COR-L47 (cell line): ENCODE data around the gene MCF2L.
A peak's percentile ranks its signal among the peaks of the same experiment; 100 is the strongest.

Source experiments
- DNase-seq: peaks from one replicate; lab custom pipeline; 2025; lab: John Stamatoyannopoulos, UW

MCF2L gene

GRCh38 chr13:112997188-112998130 is 28.4 kb downstream of the MCF2L start:
- DNase-seq: no peak

DNA sequence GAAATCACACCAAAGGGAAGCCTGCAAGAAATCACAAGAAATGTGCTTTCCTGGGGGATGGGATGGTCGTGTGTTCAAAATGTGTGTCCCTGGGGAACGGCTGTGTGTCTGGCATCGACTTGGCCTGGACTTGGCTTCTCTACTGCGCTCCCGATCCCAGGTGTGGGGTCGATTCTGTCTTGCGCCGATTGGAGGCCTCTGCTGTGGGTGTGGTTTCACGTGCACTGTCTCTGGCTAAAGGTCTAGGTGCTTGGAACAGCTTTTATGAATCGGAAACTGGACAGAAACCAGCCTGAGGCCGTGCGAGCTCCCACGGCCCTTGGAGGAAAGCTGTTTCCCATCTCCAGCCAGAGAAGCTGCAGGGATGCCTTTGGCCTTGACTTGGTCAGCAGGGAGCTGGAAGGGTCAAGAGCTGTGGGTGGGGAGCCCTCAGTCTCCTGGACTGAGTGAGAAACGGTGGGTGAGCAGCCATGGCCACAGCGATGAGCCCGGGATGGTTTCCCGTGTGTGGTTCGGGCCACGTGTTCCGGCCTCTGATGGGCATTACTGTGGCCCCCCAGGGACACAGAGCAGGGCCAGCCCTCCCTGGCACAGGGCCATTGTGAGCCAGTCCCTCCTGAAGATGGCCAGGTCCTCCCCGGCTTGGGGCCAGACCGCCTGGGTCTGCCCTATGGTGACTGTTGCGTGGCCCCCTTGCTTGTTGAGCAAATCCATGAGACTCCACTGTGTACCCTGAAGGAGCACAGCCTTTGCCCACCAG is 29.7 kb downstream of the MCF2L start:
- no peak for DNase-seq

DNA sequence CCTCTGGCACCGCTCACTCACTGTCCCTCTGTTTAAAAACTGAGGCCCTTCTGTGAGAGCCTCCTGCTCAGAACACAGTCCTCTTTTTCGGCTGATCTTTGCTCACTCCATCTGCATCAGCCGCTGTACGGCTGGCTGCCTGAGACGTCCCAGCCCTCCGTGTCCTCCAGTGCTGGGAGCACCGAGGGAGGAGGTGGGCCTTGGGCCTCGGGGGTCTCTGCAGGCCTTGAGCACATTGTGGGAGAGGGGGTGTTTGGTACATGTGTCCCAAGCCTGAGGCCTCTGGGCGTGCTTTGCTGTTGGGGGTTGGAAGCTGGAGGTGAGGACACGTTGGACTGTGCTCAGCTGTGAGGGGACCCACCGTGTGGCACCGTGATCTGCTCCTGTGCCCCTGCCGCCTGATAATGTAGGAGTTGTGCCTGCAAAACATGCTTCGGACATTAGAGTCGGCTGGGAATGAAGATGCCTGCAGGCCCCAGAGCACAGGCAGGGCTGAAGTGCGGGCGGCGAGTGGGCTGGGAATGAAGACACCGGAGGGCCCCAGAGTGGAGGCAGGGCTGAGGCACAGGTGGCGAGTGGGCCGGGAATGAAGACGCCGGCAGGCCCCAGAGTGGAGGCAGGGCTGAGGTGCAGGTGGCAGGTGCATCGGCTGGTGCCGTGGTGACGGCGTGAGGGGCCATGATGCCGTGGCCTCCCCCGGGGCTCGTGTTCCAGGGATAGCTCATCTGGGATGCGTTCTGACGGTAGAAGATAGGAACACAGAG is 30.6 kb downstream of the MCF2L start:
- no peak for DNase-seq

- DNase-seq: no peak
Observed at GRCh38 chr13:113000575-113000974, 31.6 kb downstream of the MCF2L start.

- DNase-seq: peak; percentile 94
Observed at GRCh38 chr13:113001241-113002140, 32.5 kb downstream of the MCF2L start.

- peak; percentile 96 for DNase-seq
Observed at GRCh38 chr13:113002206-113002912, 33.3 kb downstream of the MCF2L start.

DNA sequence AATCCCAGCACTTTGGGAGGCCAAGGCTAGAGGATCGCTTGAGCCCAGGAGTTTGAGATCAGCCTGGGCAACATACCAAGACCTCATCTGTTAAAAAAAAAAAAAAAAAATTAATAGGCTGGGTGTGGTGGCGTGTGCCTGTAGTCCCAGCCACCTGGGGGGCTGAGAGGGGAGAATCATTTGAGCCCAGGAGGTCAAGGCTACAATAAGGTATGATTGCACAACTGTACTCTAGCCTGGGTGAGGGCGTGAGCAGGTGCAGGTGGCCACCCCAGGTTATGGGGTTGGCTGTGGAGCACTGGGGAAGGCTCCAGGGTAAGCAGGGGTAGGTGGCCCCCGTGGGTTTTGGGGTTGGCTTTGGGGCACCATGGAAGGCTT is 33.9 kb downstream of the MCF2L start:
- no peak for DNase-seq

DNA sequence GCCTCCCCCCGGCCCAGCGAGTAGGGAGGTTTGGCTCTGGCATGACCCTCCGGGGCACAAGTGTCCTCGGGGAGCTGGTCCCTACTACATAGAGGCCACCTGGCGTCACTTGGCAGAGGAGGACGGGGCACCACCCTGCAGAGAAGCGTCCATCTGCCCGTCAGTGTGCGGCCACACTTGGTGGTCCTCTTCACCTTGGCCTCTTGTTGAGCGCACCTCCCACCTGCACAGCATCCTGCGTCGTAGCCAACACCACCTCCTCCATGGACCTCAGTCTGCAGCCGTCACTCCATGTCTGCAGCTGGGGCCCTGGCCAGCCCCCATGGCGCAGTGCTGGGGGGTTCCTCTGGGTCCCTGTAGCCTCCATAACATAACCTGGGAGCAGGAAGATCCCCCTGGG is 35.1 kb downstream of the MCF2L start:
- no peak for DNase-seq

- DNase-seq: no peak
Observed at GRCh38 chr13:113005076-113005865, 36.3 kb downstream of the MCF2L start.

- no peak for DNase-seq
Observed at GRCh38 chr13:113005997-113006396, 37.0 kb downstream of the MCF2L start.

DNA sequence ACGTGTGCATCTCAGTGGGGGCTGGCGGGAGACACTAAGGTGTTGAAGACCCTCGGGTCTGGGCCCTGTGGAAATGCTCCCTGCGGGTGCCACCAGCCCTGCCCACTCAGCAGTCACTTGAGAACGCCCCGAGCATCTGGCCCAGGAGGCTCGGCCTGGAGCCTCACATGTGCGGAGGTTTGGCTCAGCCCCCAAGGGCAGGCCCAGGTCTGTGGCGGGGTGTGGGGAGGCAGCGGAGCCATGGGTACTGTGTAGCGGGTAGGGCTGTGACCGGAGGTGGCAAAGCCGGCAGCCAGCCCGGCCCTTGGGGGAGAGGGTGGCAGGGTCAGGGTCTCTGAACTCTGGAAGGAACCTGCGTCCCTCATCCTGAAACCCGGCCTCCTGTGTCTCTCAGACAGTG is 37.6 kb downstream of the MCF2L start:
- no peak for DNase-seq

DNA sequence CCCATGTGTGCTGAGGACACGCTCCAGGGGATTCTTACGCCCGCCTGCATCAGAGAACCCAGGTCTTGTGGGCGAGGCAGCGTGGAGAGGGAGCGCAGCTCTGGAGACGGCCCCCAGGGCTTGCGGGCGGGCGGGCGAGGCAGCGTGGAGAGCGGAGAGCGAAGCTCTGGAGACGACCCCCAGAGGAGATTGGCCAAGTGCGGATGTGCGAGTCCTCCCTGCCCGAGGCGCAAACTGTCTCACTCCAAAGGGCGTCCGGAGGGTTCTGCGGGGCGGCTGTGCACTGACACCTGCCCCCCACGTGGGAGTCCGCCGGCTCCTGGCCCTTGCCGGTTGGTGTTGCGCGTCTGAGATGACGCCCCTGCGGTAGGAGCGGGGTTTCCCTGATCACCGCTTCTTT is 39.8 kb downstream of the MCF2L start:
- no peak for DNase-seq

DNA sequence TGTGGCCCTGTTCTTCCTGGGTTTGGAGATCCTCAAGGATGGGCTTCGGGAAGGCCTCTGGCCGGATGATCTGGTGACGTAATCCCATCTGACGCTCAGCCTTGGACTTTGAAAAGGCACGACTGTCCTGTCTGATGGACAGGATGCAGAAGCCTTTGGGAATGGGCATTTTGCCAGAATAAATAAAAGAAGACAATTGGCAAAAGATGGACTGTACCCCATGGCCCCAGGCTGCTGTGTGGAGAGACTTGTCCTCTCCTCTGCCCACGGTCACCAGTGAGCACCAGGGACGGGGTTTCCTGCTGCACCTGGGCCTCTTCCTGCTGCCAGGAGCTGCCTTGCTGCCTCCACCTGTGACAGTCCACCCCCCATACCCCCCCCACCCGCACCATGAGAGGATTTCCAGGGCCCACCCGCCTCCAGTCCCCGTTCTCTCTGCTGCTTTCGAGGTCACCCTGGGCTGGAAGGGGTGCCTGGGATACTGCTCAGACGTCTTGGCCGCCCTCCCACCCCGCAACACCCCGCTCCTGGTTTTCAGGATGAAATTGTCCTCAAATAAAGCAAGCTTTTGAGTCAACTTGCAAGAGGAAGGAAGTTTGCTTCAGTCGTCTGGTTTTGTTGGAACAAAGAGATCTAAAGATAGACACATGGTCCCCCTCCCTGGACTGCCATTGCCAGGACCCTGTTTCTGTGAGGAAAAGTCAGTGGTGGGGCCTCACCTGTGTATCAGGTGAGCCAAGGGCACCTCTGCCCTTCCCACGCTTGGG is 40.9 kb downstream of the MCF2L start:
- peak; percentile 65 for DNase-seq

DNA sequence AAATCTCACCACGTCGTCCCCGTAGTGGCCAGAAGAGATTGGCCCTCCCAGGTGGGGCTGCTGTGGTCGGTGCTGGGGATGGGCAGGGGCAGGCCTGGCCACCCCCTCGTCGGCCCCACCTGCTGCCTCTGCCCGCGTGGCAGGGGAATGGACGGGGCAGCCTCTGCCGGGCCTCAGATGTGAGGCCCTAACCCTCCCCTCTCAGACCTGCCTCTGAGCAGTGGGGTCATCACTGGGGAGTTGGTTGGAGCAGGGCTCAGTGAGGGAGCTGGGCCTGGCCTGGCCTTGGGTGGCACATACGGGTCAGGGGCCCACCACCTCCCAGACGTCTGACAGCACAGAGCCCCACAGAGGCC is 41.5 kb downstream of the MCF2L start:
- no peak for DNase-seq

DNA sequence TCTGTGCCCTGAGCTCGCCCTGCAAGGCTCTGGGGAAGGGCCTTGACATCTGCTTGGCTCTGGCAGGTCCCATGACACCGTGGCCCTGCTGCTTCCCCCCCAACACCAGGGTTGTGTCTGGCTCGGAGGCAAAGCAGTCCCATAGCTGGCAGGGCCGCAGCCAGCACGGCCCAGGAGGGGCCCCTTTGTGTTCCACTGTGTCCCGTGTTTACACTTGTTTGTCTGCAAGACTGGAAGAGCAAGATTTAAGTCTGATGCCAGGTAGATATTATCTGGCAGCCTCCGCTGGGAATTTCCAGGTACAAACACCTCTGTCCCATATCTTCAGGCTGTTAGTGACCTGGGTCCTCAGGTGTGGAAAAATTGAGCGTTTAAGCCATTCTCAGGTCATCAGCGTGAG is 44.3 kb downstream of the MCF2L start:
- DNase-seq: no peak

GRCh38 chr13:113013878-113014751 is 45.1 kb downstream of the MCF2L start:
- no peak for DNase-seq

DNA sequence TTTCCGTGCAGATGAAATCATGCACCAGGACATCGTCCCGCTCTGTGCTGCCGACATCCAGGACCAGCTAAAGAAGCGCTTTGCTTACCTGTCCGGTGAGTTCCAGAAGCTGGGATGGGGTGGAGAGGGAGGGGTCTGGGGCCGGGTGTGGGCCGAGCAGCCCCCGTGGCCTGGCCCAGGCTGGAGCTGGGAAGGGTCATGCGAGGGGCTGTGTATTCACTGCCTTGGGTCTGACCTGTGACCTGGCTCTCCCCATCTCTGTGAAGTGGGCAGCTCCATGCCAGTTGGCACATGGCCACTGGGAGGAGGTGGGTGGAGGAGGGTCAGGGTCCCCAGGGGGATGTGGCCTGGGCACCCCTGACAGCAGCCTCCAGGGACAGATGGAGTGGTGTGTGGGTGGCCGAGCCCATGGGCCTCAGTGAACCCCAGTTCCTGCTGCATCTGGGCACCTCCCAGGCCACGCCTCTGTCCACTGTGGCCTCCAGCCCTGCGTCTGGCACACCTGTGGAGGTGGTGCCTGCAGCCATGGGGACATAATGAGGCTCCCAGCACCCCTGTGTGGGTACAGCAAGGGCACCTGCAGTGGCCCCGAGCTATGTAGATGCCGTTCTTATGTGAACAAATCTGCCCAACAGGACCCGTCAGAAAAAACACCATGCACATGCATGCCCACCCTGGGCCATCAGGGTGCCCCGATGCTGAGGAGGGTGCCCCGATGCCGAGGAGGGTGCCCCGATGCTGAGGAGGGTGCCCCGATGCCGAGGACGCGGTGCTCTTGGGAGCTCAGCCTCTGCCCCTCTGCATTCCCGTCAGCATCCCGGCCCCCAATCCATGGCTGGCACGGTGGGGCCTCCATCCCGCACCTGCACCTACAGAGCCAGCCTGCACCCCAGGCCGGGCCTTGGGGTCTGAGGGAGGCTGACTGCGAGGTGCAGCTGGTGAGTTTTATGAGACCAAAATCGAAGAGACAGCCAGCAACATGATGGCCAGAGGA is 46.0 kb downstream of the MCF2L start:
- DNase-seq: no peak
